Lung microvascular endothelial cell (primary cell): ENCODE measurements around the gene LRPAP1. TPM values are rescaled to one million over a fixed set of nuclear protein-coding genes. Genes with fewer than 3 reads are reported as not detected.
"Not testable (repeated sequence)": the region's sequence is repeated elsewhere in the genome, so short reads cannot be mapped to it uniquely, and the experiment has no call there.

ENCODE experiments used
- DNase-seq, 2 donors: peaks; one replicate each; pipeline versions ENCODE4 v3.0.0 to v3.0.0-alpha.2; 2010; ENCODE audit warnings: low read depth in 2 of 2
- total RNA-seq: library from RNA; depleted of rRNA; stranded (reverse); fragments of >200 nt; gene quantifications from 2 replicates; pipeline ENCODE4 v1.2.1, GENCODE V29; 2014

LRPAP1 gene, protein sequence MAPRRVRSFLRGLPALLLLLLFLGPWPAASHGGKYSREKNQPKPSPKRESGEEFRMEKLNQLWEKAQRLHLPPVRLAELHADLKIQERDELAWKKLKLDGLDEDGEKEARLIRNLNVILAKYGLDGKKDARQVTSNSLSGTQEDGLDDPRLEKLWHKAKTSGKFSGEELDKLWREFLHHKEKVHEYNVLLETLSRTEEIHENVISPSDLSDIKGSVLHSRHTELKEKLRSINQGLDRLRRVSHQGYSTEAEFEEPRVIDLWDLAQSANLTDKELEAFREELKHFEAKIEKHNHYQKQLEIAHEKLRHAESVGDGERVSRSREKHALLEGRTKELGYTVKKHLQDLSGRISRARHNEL
- 27.0 and 31.9 TPM in 2 replicates for total RNA-seq

DNA sequence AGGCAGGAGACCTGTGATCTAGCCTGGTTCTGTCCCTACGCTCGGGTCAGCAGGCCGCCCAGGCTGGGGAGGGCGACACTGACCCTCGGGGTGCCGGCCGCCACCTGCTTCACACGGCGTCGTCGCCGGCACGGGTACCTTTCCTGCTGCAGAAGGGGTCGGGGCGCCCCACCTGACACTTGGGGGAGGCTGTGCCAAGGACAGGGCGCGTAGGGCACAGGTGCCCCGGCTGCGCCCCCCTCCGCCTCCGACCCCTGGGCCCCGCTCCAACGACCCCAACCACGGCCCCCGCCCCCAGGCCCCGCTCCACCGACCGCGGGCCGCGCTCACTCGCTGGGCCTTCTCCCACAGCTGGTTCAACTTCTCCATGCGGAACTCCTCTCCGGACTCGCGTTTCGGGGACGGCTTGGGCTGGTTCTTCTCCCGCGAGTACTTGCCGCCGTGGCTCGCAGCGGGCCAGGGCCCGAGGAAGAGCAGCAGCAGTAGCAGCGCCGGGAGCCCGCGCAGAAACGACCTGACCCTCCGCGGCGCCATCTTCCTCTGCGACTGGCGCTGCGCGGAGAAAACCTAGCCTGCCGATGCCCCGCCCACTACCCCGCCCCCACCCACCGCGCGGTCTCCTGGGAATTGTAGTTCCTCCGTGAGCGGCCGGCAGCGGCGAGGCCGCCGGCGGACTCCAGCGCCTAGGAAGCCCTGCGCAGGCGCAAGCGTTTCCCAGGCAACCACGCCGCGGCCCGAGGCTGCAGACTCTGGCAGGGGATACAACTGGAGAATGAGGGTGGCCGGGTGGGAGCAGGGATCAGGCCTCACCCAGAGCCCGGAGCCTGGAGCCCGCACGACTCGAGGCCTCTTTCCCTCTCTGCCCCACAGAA is at the start of gene LRPAP1:
TSS of gene LRPAP1 (minus strand) at position 544 of the 872 bp plus-strand sequence. CDS start at position 534, 10 bp downstream.
- DNase-seq: peak; percentile 91 to 94

DNA sequence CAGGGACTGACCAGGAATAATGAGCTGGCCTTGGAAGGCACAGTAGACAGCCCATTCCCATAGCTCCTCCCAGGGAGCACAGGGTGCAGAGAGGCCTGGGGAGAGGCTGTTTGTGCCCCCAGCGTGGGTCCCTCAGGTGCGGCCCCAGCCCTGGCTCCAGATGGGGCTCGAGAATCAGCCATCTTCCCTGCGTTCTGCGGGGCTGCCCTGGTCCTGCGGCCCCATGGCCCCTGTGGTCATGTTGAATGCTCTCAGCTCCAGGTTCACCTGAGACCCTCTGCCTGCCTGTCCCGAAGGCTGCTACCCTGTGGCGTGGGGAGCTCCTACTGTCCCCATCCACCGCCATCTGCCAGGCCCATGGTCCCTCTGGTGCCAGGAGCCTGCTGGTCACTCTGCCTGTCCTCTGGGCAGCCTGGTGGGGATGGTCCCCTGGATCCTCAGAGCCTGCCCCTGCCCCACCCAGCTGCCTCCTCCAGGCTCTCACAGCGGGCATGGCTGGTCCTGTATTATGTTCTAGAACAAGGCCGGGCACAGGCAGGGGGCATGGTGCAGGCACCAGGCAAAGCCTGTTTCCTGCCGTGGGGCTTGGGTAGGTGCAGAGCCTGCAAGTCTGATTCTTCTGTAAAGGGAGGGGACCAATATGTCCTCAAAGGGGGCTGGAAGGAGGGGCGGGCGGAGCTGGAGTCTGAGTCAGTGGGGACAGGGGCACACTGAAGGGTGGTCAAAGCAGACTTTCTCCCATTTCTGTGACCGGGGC is 49.3 kb upstream of the LRPAP1 start:
- not testable (repeated sequence) for DNase-seq

GRCh38 chr4:3580859-3581258 is 48.6 kb upstream of the LRPAP1 start:
- not testable (repeated sequence) for DNase-seq

DNA sequence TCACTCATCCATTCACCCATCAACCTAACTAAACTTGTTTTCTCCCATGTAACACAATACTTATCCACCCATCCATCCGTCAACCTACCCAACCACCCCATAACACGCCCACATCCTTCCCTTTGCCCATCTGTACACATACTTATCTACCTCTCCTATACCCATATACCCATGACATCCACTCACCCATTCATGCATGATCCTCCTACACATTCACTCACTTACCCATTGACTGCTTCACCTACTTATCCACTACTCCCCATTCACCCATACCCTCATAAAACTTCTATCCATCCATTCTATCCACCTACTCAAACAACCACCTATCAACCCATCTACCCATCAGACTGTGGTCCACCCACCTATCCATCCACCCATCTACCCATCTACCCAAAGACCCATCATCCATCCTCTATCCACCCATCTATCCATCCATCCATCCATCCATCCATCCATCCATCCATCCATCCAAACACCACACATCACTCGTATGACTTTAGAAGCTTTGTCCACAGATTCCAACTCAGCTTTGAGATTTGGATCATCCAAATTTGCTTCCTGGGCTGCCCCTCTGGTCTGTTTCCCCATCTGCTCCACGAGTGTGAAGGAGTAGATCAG is 46.4 kb upstream of the LRPAP1 start:
- DNase-seq: not testable (repeated sequence)

- DNase-seq: not testable (repeated sequence)
Observed at GRCh38 chr4:3578052-3578451, 45.8 kb upstream of the LRPAP1 start.

- DNase-seq: not testable (repeated sequence)
Observed at GRCh38 chr4:3577208-3577892, 45.1 kb upstream of the LRPAP1 start.

GRCh38 chr4:3576533-3577207 is 44.4 kb upstream of the LRPAP1 start:
- not testable (repeated sequence) for DNase-seq

GRCh38 chr4:3575426-3576369 is 43.5 kb upstream of the LRPAP1 start:
- not testable (repeated sequence) for DNase-seq

DNA sequence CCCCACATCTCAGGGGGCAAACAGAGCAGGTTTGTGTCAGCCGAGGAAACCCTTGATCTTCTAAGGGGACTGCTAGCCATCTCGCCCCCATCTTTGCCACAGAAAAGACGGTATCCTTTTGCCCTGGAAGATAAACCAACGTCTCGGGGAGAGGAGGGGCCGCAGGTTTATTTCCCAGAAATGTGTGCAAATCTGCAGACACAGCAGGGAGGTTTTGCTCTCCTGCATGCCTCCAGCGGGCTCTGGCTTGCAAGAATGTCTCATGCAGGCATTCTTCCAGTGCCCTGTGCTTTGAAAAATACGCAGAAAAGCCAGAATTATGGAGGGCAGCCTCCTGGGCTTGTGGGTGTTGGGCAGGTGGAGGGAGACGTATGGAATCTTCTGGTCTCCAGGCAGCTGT is 42.6 kb upstream of the LRPAP1 start:
- DNase-seq: not testable (repeated sequence)

- DNase-seq: not testable (repeated sequence)
Observed at GRCh38 chr4:3574346-3574745, 42.1 kb upstream of the LRPAP1 start.

DNA sequence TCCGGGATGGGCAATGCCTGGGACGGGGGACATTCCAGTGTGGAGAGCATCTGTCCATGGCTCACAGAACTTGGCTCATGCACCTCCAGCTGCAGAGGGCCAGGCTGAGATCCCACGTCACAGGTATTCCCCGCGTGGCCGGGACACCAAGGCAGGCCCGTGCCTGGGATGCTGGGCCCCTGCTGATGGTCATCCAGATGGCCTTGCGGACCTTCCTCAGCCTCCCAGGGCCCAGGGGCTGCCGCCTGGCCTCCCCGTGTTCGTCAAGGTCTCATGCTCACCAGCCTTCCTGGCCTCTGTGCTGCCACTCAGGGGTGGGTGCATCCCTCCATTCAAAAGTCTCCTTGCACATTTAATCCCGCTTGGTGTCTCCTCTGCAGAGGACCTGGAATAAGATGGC is 40.9 kb upstream of the LRPAP1 start:
- no peak for DNase-seq

DNA sequence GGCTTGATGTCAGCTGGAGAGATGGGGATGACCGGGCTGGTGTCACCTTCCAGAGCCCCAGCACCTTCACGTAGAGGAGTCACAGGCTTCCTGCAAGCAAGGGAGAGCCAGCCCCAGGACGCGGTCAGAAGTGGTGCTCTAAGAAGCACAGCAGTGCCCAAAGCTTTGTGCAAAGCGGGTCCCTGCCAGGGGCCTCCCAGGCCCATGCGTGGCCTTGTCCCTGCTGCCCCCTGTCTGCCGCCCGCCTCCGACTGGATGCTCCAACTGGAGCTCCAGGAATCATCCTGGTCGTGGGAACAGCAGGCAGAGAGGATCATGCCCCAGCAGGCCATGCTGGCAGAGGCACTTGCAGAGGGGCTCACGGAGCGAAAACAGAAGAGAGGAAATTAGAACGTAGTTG is 40.1 kb upstream of the LRPAP1 start:
- DNase-seq: no peak

- no peak for DNase-seq
Observed at GRCh38 chr4:3571921-3572320, 39.7 kb upstream of the LRPAP1 start.

- not testable (repeated sequence) for DNase-seq
Observed at GRCh38 chr4:3570923-3571322, 38.7 kb upstream of the LRPAP1 start.

DNA sequence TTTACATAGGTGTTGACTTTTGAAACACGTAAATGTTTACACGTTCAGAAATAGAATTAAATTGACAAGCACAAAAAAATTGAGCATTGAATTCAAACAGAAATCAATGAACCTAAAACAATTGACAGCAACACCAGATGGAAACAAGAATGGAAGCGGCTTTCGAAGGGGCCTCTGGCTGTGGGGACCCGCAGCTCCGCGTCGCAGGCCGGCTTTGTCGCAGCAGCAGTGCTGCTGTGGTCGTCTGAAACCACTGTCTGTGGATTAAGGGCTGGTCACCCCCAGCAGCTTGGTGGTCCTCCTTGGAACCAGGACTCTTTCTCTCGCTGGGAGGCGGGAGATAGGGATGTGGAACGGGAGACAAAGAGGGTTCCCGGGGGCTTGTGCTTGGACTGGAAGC is 37.4 kb upstream of the LRPAP1 start:
- DNase-seq: not testable (repeated sequence)

DNA sequence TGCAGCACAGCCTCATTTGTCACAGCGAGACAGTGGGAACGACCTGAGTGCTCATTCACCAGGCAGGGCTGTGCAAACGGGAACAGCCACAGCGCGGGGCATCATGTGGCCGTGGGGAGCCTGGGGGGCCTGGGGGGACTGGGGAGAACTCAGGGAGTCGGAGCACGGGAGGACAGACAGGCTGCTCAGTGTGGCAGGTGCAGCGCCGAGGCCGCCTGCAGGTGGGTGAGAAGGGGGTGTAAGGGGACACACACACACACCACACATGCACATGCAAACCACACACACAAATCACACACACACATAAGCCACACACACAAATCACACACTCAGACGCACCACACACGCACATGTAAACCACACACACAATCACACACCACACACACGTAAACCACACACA is 34.5 kb upstream of the LRPAP1 start:
- not testable (repeated sequence) for DNase-seq

DNA sequence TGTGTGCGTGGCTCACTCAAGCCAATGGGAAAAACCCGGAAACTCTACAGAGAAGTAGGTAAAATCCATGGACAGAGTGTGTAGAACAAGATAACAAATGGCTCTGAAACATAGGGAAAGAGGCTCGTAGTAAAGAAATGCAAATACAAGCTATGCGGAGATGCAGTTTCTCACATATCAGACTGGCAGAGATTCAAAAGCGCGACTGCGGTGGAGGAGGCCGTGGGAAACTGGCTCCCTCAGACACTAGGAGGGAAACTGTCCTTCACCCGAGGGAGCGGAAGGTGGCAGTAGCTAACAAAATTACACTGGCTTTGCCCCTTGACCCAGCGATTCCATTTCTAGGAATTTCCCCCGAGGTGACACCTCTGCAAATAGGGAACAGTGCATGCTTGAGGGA is 34.1 kb upstream of the LRPAP1 start:
- DNase-seq: not testable (repeated sequence)

- DNase-seq: not testable (repeated sequence)
Observed at GRCh38 chr4:3564948-3565347, 32.7 kb upstream of the LRPAP1 start.

GRCh38 chr4:3563403-3563802 is 31.2 kb upstream of the LRPAP1 start:
- DNase-seq: no peak
